ENCODE measurements around the gene NRXN3.

Gene NRXN3

DNA sequence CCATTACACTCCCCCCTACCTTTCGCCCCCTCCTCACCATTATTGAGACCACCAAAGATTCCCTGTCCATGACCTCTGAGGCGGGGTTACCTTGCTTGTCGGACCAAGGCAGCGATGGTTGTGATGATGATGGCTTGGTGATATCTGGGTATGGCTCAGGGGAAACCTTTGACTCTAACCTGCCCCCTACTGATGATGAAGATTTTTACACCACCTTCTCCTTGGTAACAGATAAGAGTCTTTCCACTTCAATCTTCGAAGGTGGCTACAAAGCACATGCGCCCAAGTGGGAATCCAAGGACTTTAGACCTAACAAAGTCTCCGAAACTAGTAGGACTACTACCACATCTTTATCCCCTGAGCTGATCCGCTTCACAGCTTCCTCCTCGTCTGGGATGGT lies 1690.9 kb downstream of the NRXN3 start:
- peaks cover 12% of the 10 kb centered on the region for H3K9me3 Mint-ChIP-seq
- H3K27ac Mint-ChIP-seq, result no peak overlapping the region
- peaks cover 12% of the 10 kb centered on the region for H3K4me1 Mint-ChIP-seq
- TF ChIP-seq CTCF (IDR thresholded peaks at IDR 0.05), result no peak
- DNase-seq, result no peak
- peaks cover 37% of the 10 kb centered on the region for H3K36me3 Mint-ChIP-seq (ENCODE audit: low read depth)
- no peak overlapping the region for H3K4me3 Mint-ChIP-seq
- no peaks in the 10 kb centered on the region for H3K27me3 Mint-ChIP-seq (ENCODE audit: low read depth, poor library complexity)

- Mint-ChIP-seq H3K36me3 (ENCODE audit: low read depth) (peaks cover 37% of the 10 kb centered on the region), H3K4me3 (no peak overlapping the region), H3K4me1 (peaks cover 12% of the 10 kb centered on the region), H3K27me3 (ENCODE audit: low read depth, poor library complexity) (no peaks in the 10 kb centered on the region), H3K27ac (no peak overlapping the region), H3K9me3 (peaks cover 12% of the 10 kb centered on the region)
- DNase-seq, result no peak
- TF ChIP-seq CTCF (IDR thresholded peaks at IDR 0.05), result no peak
Measured at GRCh38 chr14:79862045-79862444, 1691.9 kb downstream of the NRXN3 start.

DNA sequence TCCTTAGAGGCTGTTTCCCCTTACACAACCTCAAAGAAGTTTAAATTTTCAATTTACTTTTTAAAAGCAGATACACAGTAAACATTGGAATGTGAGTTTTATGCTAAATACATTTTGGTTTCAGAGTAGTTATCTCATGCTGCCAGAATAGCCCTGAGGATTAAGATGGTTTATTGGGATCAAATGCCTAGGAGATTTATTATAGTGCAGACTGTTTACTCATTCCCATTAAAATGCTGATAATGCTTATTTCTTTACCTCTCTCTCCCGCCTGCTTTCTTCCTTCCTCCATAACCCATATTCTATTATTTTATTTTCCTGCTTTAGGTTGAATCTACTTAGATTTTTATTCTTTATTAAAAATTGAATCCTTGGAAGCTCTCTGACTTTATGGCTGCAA lies 1701.0 kb downstream of the NRXN3 start:
- no peak for TF ChIP-seq CTCF (IDR thresholded peaks at IDR 0.05)
- Mint-ChIP-seq H3K4me1 (peaks cover 6% of the 10 kb centered on the region), H3K9me3 (no peaks in the 10 kb centered on the region), H3K4me3 (no peak overlapping the region), H3K27me3 (ENCODE audit: low read depth, poor library complexity) (no peaks in the 10 kb centered on the region), H3K27ac (no peak overlapping the region), H3K36me3 (ENCODE audit: low read depth) (no peaks in the 10 kb centered on the region)
- DNase-seq, result no peak

DNA sequence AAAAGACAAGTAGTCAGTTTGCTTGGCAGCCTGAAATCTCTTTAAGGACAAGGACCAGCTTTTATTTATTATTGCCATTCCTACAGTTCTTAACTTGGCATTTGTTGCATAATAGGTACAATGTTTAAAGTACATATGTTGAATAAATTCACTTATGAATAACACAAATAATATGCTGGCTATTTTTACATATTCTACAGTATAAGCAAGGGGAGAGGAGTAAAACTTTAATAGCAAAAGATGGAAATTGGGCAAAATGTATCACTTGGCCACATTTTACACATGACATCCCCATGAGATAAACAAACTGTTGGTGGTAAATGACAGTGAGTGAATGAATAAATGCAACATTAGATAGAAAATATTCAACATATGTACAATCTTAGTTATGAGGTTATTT lies 1708.1 kb downstream of the NRXN3 start:
- no peaks in the 10 kb centered on the region for H3K27me3 Mint-ChIP-seq (ENCODE audit: low read depth, poor library complexity)
- no peaks in the 10 kb centered on the region for H3K36me3 Mint-ChIP-seq (ENCODE audit: low read depth)
- no peak overlapping the region for H3K4me3 Mint-ChIP-seq

GRCh38 chr14:79878785-79879184 lies 1708.6 kb downstream of the NRXN3 start:
- Mint-ChIP-seq H3K27me3 (ENCODE audit: low read depth, poor library complexity) (no peaks in the 10 kb centered on the region), H3K27ac (no peak overlapping the region), H3K4me3 (no peak overlapping the region), H3K4me1 (peaks cover 31% of the 10 kb centered on the region), H3K9me3 (peaks cover 3% of the 10 kb centered on the region), H3K36me3 (ENCODE audit: low read depth) (no peaks in the 10 kb centered on the region)
- no peak for TF ChIP-seq CTCF (IDR thresholded peaks at IDR 0.05)
- DNase-seq, result no peak

More for the DNA sequence above, 1708.1 kb downstream of the NRXN3 start:
- H3K9me3 Mint-ChIP-seq, result peaks cover 3% of the 10 kb centered on the region
- no peak overlapping the region for H3K27ac Mint-ChIP-seq
- H3K4me1 Mint-ChIP-seq, result peaks cover 31% of the 10 kb centered on the region
- no peak for DNase-seq
- TF ChIP-seq CTCF (IDR thresholded peaks at IDR 0.05), result no peak

GRCh38 chr14:79881299-79881698 lies 1711.1 kb downstream of the NRXN3 start:
- Mint-ChIP-seq H3K4me1 (peaks cover 31% of the 10 kb centered on the region), H3K9me3 (peaks cover 3% of the 10 kb centered on the region), H3K27me3 (ENCODE audit: low read depth, poor library complexity) (peaks cover 2% of the 10 kb centered on the region), H3K27ac (no peak overlapping the region), H3K4me3 (no peak overlapping the region), H3K36me3 (ENCODE audit: low read depth) (no peaks in the 10 kb centered on the region)
- no peak for TF ChIP-seq CTCF (IDR thresholded peaks at IDR 0.05)
- no peak for DNase-seq

Measured in nephron progenitor cell (in vitro differentiated cells).